Measurements from ENCODE around the gene DIPK1A.

DNA sequence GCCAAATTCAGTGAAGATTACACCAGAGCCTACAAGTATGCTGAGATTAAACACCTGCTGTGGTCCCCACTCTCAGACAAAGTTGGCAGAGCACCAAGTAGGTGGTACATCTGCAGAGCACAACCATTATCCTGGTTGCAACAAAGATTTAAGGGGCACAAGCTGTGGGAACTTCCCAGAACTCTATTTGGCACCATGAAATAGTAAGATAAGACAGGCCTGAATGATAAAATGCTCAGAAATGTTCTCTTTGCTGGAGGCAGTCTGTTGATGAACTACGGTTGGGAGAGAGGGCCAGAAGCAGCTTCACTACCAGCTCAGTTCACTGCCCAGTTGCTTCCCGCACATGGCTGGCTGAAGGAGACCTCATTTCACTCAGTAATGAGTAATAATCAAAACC lies 109.5 kb downstream of the DIPK1A start:
- TF ChIP-seq POLR2A (IDR thresholded peaks at IDR 0.05) = no peak
- no peak for TF ChIP-seq POLR2AphosphoS5 (IDR thresholded peaks at IDR 0.05)

Measured in spleen (tissue), 3 donors.